NCI-H510A treated with DMSO at 0.1 percent for 48 hours (cell line): Measurements from ENCODE around the gene HCFC2.

Experiments
- DNase-seq: peaks from one replicate; lab custom pipeline; 2025; lab: John Stamatoyannopoulos, UW

The HCFC2 gene

DNA sequence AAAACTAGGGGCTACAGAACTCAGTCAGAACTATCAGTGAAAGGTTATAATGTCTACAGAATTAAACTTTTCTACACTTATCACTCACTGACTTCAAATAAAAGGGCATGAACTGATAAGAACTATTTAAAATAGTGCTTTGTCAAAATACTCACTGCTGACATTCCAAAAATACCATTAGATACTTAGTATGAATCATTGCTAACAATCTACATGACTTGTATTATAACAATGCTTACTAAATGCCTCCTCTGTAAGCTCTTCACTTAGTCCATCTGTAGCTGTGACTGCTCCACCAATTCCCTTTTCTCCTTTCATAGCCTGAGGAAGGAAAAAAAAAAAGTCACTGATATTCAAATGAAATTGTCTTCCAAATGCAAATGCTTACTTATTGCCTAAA is 56.7 kb downstream of the HCFC2 start:
- DNase-seq, result no peak

DNA sequence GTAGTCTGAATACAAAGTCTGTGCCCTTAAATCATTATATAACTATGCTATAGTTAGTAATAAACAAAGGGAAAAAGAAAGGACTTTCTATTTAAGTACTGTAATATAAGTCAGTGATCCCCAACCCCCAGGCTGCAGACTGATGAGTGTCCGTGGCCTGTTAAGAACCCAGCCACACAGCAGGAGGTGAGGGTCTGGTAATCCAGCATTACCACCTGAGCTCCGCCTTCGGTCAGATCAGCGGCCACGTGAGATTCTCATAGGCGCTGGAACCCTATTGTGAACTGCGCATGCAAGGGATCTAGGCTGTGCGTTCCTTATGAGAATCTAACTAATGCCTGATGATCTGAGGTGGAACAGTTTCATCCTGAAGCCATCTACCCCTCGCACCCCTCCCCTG is 58.0 kb downstream of the HCFC2 start:
- DNase-seq, result no peak

DNA sequence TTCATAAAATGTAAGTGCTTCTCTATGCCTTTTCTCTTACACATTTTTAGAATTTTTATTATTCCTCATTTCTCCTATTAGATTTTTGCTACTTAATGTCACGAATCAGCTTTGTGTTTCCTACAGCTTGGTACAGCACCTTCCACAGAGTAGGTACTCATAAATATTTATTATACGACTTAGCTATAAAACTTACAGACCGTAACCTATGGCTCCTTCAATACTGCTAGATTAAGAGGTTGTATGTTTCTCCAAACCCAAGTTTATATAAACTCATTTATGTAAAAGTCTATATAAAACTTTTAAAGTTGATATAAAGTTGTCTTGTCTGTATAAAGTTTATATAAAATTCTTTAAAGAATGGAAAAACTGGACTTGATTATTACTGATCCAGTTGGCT is 62.2 kb downstream of the HCFC2 start:
- no peak for DNase-seq

DNA sequence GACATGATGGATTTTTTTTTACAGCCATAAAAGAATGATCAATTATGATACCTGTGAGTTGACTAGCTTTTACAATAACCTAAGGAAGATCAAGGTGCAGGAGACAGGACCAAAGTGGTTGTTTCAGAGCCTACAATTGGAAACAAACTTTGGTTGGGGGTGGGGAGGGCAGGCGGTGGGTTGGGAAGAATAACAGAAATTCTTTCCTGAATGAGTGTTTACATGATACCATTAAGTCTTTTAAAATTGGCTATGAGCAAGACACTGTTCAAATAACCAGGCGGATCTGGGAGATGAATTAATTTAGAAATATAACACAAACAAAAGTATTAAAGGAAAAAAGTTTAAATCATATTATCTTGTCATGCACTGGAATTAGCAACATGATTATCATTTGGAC is 66.4 kb downstream of the HCFC2 start:
- DNase-seq, result no peak

DNA sequence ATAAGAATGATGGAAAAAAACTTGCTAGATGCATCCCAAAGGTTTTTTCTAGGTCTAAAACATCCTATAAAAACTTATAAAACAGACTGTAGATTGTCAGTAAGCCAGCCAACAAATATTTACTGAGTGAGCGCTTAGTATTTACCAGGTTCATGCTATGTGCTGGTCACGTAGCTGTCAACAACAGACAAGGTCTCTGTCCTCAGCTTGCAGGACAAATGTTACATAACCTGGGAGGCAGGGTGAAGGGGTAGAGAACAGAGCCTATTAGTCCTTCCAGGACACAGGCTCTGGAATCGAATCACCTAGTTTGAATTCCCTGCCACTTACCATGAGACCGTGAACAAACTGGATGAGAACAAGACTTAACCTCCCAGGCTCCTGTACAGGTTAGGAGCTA is 67.3 kb downstream of the HCFC2 start:
- DNase-seq, result no peak

DNA sequence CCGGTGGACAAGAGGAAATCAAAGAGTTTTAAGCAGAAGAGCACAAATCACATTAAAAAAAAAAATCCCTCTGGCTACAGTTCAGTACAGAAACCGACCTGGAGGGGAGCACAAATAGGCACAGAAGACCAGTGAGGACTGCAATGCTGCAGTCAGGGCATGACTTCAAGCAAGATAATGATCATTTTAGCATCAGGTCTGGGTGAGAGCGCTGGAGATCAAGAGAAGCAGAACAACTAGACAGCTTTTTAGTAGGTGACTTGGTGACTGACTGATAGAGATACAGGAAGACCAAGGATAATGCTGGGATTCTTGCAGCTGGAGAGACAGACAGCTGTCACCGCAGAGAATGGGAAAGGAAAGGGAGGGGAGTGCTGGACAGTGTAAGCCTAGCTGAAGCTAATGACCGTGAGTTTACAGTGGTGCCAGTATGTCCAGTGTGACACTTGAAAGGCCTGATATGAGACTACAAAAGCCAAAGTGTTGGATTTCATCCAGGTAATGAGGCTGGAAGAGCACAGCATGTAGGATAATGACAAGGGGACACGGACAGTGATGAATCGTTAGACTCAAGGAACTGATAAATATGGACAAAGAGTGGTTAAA is 68.1 kb downstream of the HCFC2 start:
- peak; percentile 69 for DNase-seq

DNA sequence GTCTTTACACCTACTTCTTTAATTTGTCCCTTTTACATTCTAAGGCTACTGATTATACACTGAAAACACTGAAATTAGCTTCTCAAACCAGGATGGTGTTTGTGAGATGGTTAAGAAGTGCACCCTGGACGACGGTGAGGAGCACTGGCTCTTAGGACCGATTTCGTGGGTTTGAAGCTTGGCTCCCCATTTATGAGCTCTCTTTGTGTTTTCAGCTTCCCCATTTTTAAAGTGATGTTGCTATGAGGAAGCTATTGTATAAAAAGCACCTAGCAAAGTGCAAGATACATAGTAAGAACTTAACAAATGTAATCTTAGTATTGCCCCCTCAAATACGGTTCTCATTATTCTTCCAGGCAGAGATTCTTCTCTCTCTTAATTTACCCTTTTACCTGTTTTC is 69.0 kb downstream of the HCFC2 start:
- no peak for DNase-seq

DNA sequence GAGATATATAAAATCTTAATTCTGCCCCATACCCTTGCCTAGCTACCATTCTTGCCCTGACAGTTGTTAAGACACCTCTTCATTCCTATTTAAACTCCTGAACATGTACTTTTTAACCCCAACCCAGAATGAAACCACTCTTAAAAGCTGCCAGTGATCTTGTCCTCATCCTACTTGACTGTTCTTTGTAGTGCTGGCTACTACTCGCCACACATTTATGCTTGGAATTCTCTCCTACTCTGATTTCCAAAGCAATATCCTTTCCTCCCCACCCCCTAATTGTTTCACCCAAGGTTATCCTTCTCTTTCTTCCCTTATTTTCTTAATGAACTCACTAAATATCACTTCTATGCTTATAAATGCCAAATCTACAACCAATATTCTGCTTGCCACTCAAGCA is 69.5 kb downstream of the HCFC2 start:
- no peak for DNase-seq

DNA sequence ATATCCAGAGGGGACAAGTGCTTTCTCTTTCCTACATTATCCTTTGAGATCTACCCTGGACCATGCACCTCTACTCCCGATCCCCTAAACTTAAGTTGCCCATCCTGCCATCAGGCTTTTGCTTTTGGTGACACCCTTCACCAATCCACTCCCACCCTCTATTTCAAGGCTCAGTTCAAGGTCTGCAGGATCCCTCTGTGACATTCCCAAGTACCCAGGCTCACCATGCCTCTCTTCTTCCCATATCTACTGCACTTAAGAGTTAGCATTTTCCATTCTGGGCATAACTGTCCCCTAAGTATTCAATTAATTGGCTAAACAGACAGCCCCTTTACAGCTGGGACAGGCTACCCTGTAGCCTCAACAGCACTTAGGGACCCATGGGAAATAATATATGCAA is 70.6 kb downstream of the HCFC2 start:
- no peak for DNase-seq

DNA sequence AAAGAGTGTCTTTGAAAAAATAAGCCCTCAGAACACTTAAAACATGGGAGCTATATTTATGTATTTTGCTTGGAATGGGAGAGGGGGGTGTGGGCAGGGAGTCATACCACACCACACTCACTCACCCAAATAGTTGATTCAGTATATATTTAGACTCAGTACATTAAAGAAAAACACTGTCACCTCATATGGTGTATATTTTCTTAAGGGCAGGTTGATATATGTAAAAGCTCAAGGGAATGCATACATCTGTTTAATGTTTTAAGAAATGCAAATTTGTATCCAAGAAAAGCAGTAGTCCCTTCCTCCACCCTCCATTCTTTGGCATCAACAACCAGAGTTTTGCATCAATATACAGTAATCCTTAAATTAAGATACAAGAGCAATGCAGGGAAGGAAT is 72.2 kb downstream of the HCFC2 start:
- DNase-seq, result no peak

DNA sequence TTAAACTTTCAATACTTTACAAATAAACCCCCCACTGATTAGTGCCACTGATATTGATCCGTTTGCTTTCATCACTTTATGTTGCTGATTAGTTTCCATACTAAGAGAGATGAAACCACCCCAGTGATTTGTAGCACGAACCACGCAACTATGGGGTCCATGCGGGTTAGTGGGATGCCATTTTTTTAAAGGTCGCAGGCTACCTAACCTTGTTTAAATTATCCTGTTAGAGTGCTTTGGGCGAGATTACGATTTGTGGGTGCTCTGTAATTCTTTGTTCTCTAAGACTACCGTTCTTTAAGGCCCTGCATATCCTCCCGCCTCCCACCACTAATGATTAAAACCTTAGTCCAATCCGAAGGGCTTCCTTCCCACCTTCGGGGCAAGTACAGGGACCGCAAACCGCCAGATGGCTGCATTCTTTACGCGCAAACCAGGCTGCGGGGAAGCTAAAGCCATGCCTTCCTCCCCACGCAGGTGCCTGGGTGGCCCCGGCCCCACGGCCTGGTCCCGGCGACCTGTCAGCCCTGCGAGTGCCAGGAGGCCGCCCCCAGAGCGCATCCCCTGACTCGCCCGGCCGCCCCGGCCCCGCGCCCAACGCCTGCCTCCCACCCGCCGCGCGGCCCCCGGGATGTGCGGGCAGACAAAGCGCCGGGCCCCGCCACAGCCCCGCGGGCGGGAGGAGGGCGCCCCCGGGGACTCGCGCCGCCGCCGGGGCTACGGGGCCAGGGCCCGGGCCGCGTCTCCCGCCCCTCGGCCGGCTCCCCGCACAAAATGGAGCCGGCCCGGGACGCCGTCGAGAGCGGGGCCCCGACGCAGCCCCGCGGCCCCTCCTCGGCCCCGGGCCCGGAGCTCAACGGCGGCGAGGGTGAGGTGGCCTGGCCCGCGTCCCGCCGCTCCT is 72.9 kb downstream of the HCFC2 start:
- no peak for DNase-seq

DNA sequence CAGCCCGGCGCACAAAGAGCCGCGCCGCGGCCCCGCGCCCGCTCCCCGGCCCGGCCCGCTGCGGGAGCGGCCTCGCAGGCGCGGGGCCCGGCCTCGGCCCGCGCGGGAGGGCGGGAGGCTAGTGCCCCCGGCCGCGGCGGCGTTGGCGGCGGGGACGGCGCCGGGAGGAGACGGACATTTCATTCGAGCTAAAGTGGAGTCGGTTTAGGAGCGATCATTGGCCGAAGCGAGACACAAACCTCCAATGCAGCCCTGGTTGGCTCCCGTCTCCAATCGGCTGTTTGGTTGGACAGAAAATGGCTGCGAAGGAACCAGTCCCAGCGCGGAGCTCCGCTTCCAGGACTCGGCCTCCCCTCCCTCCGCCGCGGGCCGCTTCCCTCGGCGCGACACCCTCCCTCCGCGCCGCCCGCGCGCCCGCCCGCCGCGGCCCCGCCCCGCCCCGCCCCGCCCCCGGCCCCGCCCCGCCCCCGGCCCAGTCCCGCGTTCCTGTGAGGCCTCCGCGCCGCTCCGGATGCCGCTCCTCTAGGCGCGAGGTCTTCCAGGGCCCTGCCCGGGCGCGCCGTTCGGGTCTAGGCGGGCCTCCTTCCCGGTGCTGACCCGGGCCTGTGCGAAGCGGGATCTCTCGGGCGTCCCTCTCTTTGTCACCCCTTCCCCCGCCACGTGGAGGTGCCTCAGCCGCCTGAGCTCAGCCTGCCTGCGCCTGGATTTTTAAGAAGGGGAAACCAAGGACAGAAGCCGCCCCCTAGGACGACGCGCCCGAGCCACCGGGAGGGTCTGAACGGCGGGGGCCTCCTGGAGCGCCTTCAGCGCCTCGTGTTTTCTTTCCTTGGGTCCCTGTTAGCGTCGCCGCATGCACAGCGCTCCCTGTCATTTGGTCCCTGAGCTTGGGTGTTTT is 73.8 kb downstream of the HCFC2 start, which contains the start of gene NFYB:
TSS of gene NFYB (minus strand) at position 309 of the 895 bp plus-strand sequence. CDS start 2,757 bp downstream, outside the sequence.
- peak; percentile 92 for DNase-seq

DNA sequence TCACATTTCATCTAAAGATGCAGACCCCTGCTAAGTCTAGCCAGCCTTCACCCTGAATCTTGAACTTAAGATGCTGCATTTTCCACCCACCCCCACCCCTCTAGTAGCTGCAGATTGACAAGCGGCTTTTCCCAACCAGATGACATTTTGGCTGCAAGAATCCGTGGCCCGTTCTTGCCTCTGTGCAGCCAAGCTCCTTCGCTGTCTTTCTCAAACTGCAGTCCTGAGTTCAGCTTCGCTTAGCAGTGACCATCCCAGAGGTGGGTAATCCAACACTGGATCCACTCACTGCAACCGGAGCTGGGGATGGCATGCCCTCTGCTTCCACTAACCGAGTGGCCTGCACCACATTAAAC is 74.4 kb downstream of the HCFC2 start:
- no peak for DNase-seq

DNA sequence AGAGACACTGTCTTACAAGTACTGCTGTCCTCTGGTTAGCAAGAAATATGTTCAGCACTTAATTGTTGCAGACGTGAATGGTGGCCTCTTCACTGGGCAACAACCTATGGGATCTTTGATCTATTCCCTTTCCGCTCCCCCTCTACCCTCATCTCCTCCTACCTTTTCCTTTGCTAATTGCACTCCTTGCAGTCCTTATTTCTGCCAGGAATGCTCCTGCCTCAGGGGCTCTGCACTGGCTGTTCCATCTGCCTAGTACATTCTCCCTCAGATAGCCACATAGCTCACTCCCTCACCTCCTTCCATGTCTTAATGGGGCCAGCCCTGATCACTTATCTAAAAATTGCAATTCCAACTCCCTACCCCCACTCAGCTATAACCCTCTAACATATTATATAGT is 78.2 kb downstream of the HCFC2 start:
- no peak for DNase-seq

DNA sequence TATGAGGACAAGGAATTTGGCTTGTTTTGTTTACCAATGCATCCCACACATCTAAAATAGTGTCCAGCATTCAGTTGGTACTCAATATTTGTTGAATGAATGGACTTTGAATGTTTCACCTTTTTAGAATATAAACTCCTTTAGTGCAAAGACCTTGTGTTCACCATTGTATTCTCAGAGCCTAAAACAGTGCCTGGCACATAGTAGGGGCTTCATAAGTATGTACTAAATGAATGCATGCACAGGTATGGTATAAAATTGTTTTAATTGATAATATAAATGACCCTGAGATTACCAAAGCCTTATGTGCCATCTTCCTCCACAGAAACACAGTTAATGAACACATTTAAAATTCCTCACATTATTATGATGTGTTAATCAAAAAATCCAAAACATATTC is 78.7 kb downstream of the HCFC2 start:
- no peak for DNase-seq

DNA sequence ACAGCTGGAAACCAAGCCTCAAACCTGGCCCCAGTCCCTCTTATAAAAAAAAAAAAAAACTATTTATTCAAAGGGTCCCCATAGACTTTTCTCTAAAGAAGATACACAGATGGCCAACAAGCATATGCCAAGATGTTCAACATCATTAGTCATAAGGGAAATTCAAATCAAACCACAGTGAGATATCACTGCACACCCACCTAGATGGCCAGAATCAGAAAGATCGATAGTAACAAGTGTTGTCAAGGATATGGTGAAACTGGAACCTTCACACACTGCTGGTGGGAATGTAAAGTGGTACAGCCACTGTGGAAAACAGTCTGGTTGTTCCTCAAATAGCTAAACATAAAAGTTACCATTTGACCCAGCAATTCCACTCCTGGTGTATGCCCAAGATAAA is 79.6 kb downstream of the HCFC2 start:
- no peak for DNase-seq

DNA sequence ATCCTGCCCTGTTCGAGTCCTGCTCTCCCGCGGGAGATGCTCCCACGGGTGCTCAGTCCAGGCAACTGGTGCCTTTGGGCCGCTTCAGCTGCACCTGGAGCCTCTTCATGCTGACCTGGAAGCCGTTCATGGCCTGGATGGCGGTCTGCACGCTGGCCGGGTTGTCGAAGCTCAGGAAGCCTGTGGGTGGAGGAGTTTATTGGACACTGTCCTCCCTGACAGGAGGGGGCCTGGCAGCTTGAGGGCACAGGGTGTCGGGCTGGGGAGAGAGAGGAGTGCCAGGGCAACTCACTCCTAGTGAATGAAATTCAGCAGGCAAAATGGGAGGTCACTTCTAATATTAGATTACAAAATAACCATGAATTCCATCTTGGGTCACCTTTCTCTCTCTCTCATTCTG is 83.0 kb downstream of the HCFC2 start:
- no peak for DNase-seq

DNA sequence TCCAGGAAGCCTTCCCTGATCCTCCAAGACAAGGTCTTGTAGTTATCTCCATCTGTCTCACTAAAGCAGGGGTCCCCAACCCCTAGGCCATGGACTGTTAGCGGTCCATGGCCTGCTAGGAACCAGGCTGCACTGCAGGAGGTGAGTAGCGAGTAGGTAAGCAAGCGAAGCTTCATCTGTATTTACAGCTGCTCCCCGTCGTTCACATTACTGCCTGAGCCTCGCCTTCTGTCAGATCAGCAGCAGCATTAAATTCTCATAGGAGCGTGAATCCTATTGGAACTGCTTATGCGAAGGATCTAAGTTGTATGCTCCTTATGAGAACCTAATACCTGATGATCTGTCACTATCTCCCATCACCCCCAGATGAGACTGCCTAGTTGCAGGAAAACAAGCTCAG is 86.1 kb downstream of the HCFC2 start:
- DNase-seq, result peak; percentile 18

DNA sequence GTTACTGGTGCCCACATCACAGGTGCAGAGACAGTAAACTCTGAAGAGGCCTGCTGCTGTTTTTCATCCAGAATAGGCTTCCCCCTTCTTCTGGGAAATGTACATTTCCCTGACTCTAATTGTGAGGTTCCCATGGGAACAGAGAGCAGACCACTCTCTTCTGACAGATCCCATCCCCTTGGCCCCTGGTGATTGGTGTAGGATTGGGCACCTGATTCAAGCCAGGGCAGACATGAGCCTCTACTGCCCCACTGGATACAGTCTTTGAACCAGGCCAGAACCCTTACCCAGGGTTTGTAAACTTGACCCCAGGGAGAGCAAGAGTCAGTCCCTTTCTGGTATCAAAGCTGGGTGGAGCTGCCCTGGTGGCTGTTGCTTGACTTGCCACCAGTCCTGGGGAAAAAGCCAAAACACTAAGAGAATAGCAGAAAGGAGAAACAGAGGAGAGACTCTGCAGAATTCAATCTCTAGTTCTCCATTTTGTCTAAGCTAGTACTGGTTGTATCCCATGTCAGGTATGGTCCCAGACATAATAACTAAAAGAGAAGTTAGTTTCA is 88.4 kb downstream of the HCFC2 start:
- no peak for DNase-seq

DNA sequence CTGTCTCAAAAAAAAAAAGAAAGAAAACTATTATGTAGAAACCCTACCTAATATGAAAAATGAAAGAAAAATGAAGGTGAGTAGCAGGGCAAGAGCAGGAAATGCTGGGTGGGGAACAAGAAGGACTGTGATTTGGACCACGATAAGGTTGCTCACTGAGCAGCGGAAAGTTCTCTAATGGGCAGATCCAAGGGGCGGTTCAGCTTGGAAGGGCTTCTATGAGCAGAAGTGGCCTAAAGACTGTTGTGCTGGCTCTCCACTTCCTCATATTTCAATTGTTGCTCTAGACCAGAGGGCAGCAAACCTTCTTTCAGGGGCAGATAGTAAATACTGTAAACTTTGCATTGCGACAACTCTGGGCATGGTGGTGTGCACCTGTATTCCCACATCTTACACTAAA is 90.0 kb downstream of the HCFC2 start:
- DNase-seq, result no peak

DNA sequence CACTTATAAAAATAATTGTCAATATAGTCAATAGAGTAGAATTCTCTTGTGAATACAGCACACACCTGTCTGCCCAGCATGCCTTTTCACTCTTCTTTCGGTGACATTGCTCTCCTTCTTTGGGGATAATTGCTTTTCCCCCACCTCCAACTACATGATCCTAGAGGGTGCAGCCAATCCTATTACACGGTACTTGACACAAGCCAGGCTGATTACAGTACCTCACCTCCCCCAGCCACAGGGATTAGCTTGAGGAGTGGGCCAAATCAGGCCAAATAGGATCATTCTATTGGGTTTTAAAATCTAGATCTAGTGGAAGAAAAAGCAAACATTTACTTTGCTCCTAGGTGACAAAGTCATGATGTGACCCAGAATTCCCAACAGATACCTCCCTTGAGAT is 90.5 kb downstream of the HCFC2 start:
- no peak for DNase-seq
